Body of pancreas (tissue), 4 donors: Measurements from ENCODE around the gene CMPK2. TPM values are rescaled to one million over a fixed set of nuclear protein-coding genes. Genes with fewer than 3 reads are reported as not detected.

Experiments used
- ATAC-seq: fragments of 150-250 bp; one replicate; pipeline ENCODE4 v1.9.1; 2016
- DNase-seq, 4 donors: peaks; one replicate each; pipeline ENCODE4 v3.0.0-alpha.2; 2019
- H3K27ac ChIP-seq, 4 donors: fragments of 200-600 bp; sonication (generic); 1 replicate in 3 of 4; 2 replicates in 1 of 4; pipeline versions ENCODE4 v1.5.1 to v1.6.1; 2016 to 2019; ENCODE audit warnings: mild to moderate bottlenecking in 1 of 4, mixed read lengths in 1 of 4, moderate library complexity in 1 of 4
- H3K27me3 ChIP-seq, 2 donors: fragments of 200-600 bp; sonication (generic); one replicate each; pipeline ENCODE4 v1.6.0; 2016; ENCODE audit warnings: mild to moderate bottlenecking in 1 of 2
- H3K36me3 ChIP-seq, 2 donors: fragments of 200-600 bp; sonication (generic); replicated peaks in 1 of 2; 2 replicates each; pipeline ENCODE4 v1.5.1; 2016; ENCODE audit warnings: low read depth in 2 of 2; ENCODE audit not compliant: insufficient read depth in 1 of 2
- H3K4me1 ChIP-seq: fragments of 200-600 bp; sonication (generic); one replicate; pipeline ENCODE4 v1.6.0; 2016
- H3K4me3 ChIP-seq, 2 donors: fragments of 200-600 bp; sonication (generic); 1 replicate in 1 of 2; 2 replicates in 1 of 2; pipeline ENCODE4 v1.5.1; 2016 to 2019
- H3K9me3 ChIP-seq, 3 donors: fragments of 200-600 bp; sonication (generic); 1 replicate in 2 of 3; 2 replicates in 1 of 3; pipeline ENCODE4 v1.5.1; 2016
- POLR2A ChIP-seq, 3 donors: fragments of 450-650 bp; IDR thresholded peaks; one replicate each; pipeline ENCODE4 v1.6.1; 2016; ENCODE audit warnings: antibody characterized with exemption in 3 of 3, mild to moderate bottlenecking in 2 of 3
- WGBS, 2 donors: methylation state at CpG; one replicate each; pipeline ENCODE4 v1.1.5; 2017; 5-methylcytosine and 5-hydroxymethylcytosine counted together
- intact Hi-C: fragments of 100-400 bp; cut with DNase I; formaldehyde crosslinking; loops from one replicate; pipeline ENCODE4 v1.15.1; 2023
- total RNA-seq, 2 donors: library from RNA; depleted of rRNA; stranded (reverse); fragments of >200 nt; gene quantifications; one replicate each; pipeline ENCODE4 v1.1.0, GENCODE V29; 2016
- TF ChIP-seq, protein P1 (sequence below), 7 experiments: fragments of 450-650 bp in 4 of 7; fragments of 200-600 bp in 3 of 7; sonication (generic) in 3 of 7; IDR thresholded peaks; one replicate each; pipeline ENCODE4 v1.5.1; 2016 to 2019; ENCODE audit warnings: antibody characterized with exemption in 7 of 7

CMPK2 gene
- total RNA-seq, 2 donors from 2014 or later: 6.7 to 6.9 TPM

DNA sequence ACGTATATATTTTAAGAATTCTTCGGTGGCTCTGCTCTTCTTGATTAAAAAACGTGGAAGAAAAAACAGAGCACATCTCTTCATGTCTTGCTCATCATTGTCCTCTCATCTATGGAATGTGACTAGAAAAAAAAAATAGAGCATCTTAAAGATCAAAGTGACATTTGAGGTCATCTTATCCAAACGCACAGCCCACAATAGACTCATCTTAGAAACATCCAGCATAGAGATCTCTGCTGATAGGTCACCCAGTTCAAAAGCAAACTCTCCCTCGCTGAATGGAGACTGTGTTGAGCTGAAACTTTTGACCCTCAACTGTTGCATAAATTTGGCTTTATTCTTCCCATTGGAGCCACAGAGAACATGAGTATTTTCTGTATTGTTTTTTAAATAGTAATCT lies 65.2 kb downstream of the CMPK2 start:
- intact Hi-C loops: no loop called here
- H3K27ac ChIP-seq: no peak overlapping the region
- DNase-seq (no peak), ATAC-seq (no peak)
- TF ChIP-seq, protein P1, sequence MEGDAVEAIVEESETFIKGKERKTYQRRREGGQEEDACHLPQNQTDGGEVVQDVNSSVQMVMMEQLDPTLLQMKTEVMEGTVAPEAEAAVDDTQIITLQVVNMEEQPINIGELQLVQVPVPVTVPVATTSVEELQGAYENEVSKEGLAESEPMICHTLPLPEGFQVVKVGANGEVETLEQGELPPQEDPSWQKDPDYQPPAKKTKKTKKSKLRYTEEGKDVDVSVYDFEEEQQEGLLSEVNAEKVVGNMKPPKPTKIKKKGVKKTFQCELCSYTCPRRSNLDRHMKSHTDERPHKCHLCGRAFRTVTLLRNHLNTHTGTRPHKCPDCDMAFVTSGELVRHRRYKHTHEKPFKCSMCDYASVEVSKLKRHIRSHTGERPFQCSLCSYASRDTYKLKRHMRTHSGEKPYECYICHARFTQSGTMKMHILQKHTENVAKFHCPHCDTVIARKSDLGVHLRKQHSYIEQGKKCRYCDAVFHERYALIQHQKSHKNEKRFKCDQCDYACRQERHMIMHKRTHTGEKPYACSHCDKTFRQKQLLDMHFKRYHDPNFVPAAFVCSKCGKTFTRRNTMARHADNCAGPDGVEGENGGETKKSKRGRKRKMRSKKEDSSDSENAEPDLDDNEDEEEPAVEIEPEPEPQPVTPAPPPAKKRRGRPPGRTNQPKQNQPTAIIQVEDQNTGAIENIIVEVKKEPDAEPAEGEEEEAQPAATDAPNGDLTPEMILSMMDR (IDR thresholded peaks at IDR 0.05): no peak
- no peak for TF ChIP-seq POLR2A (IDR thresholded peaks at IDR 0.05)
- H3K4me3 ChIP-seq: no peak overlapping the region
- H3K27me3 ChIP-seq: no peaks in the 10 kb centered on the region
- no peaks in the 10 kb centered on the region for H3K9me3 ChIP-seq
- H3K36me3 ChIP-seq: no peaks in the 10 kb centered on the region
- 56 to 57% methylated on average over 5 of the region's 5 CpGs for WGBS, 2 donors
- no peaks in the 10 kb centered on the region for H3K4me1 ChIP-seq

Other genes with a start within 250 kb of the CMPK2 start
- gene RSAD2, start 11.9 kb upstream of the CMPK2 start, total RNA-seq: 1 to 10 TPM in 1 of 2 donors, under 1 TPM in 1; under 0.01 to 1.0 TPM
- gene RNF144A, start 51.5 kb upstream of the CMPK2 start, total RNA-seq: 100 to 1,000 TPM in 1 of 2 donors, 10 to 100 TPM in 1; 52.7 to 109 TPM